ENCODE data around the gene CRYL1. TPM values are rescaled to one million over a fixed set of nuclear protein-coding genes. Genes with fewer than 3 reads are reported as not detected.

CRYL1 gene
- polyA plus RNA-seq, 3 donors = 35.0 to 70.2 (median 51.4) TPM

- Histone ChIP-seq H3K4me1 (ENCODE audit: control insufficient read depth in 1 of 2, insufficient read depth in 2 of 2, low read length in 2 of 2) (no peaks in the 10 kb centered on the region), H3K27me3 (ENCODE audit: control insufficient read depth in 2 of 2, insufficient read depth in 2 of 2, low read length in 2 of 2) (peaks cover 0 to 2% of the 10 kb centered on the region in 2 donors), H3K4me3 (replicated peaks in 1 of 3; ENCODE audit: low read depth in 2 of 3, low read length in 3 of 3) (no peak overlapping the region), H3K27ac (ENCODE audit: low read depth in 1 of 2, low read length in 2 of 2) (no peak overlapping the region), H2AFZ (ENCODE audit: insufficient read depth, low read depth, low read length, poor library complexity, severe bottlenecking) (no peak overlapping the region), H3K79me2 (ENCODE audit: insufficient read depth, low read length) (no peaks in the 10 kb centered on the region), H3K9me3 (replicated peaks in 1 of 2; ENCODE audit: control insufficient read depth in 1 of 2, insufficient read depth in 1 of 2, low read length in 2 of 2) (no peaks in the 10 kb centered on the region), H4K20me1 (ENCODE audit: insufficient read depth, low read length) (no peaks in the 10 kb centered on the region), H3K36me3 (replicated peaks in 1 of 2; ENCODE audit: control insufficient read depth in 1 of 2, insufficient read depth in 2 of 2, low read length in 2 of 2) (no peaks in the 10 kb centered on the region), H3K9ac (ENCODE audit: insufficient read depth, low read length, poor library complexity, severe bottlenecking) (no peak overlapping the region), H3K4me2 (replicated peaks; ENCODE audit: extremely low read depth, low read length, poor library complexity, severe bottlenecking) (no peak overlapping the region)
- H3K9me3 Mint-ChIP-seq = no peaks in the 10 kb centered on the region
- 95% methylated on average over 6 of the region's 6 CpGs for WGBS (ENCODE audit: insufficient coverage)
- peaks cover 3 to 6% (median 4%) of the 10 kb centered on the region in 3 donors for H3K27me3 Mint-ChIP-seq (ENCODE audit: low read depth in 3 of 3)
- DNase-seq = no peak
- no peaks in the 10 kb centered on the region for H3K36me3 Mint-ChIP-seq
- H3K4me3 Mint-ChIP-seq = no peak overlapping the region
- H3K4me1 Mint-ChIP-seq = peaks cover 2% of the 10 kb centered on the region
- no peak for TF ChIP-seq CTCF (IDR thresholded peaks at IDR 0.05)
- no peak overlapping the region for H3K27ac Mint-ChIP-seq
- intact Hi-C loops (cut with micrococcal nuclease) = no loop called here
Observed at GRCh38 chr13:20377720-20378119, 147.9 kb downstream of the CRYL1 start.

DNA sequence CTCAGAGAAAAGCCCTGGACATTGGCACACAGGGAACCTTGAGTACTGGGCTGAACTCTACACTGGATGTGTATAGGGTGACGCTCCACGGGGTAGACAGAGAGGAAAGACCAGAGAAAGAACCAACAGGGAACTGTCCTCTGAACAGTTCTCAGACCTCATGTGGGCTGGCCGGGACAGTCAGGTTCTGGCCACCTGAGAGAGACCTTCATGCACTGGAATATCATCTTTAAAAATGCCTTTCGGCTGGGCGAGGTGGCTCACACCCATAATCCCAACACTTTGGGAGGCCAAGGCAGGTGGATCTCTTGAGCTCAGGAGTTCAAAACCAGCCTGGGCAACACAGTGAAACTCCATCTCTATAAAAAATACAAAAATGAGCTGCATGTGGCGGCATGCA, 149.8 kb downstream of the CRYL1 start:
- Histone ChIP-seq H3K27me3 (ENCODE audit: control insufficient read depth in 2 of 2, insufficient read depth in 2 of 2, low read length in 2 of 2) (peaks cover 5 to 7% of the 10 kb centered on the region in 2 donors), H3K9ac (ENCODE audit: insufficient read depth, low read length, poor library complexity, severe bottlenecking) (no peak overlapping the region), H3K9me3 (replicated peaks in 1 of 2; ENCODE audit: control insufficient read depth in 1 of 2, insufficient read depth in 1 of 2, low read length in 2 of 2) (no peaks in the 10 kb centered on the region), H3K4me3 (replicated peaks in 1 of 3; ENCODE audit: low read depth in 2 of 3, low read length in 3 of 3) (no peak overlapping the region), H2AFZ (ENCODE audit: insufficient read depth, low read depth, low read length, poor library complexity, severe bottlenecking) (no peak overlapping the region), H4K20me1 (ENCODE audit: insufficient read depth, low read length) (no peaks in the 10 kb centered on the region), H3K36me3 (replicated peaks in 1 of 2; ENCODE audit: control insufficient read depth in 1 of 2, insufficient read depth in 2 of 2, low read length in 2 of 2) (no peaks in the 10 kb centered on the region), H3K4me2 (replicated peaks; ENCODE audit: extremely low read depth, low read length, poor library complexity, severe bottlenecking) (no peak overlapping the region), H3K27ac (ENCODE audit: low read depth in 1 of 2, low read length in 2 of 2) (no peak overlapping the region), H3K79me2 (ENCODE audit: insufficient read depth, low read length) (no peaks in the 10 kb centered on the region), H3K4me1 (ENCODE audit: control insufficient read depth in 1 of 2, insufficient read depth in 2 of 2, low read length in 2 of 2) (no peaks in the 10 kb centered on the region)
- H3K4me3 Mint-ChIP-seq = no peak overlapping the region
- DNase-seq = no peak
- peaks cover 4 to 12% (median 4%) of the 10 kb centered on the region in 3 donors for H3K27me3 Mint-ChIP-seq (ENCODE audit: low read depth in 3 of 3)
- intact Hi-C loops (cut with micrococcal nuclease) = no loop called here
- H3K27ac Mint-ChIP-seq = no peak overlapping the region
- WGBS (ENCODE audit: insufficient coverage) = 92% methylated on average over 4 of the region's 6 CpGs
- no peak for TF ChIP-seq CTCF (IDR thresholded peaks at IDR 0.05)
- no peaks in the 10 kb centered on the region for H3K9me3 Mint-ChIP-seq
- no peaks in the 10 kb centered on the region for H3K36me3 Mint-ChIP-seq
- H3K4me1 Mint-ChIP-seq = peaks cover 2% of the 10 kb centered on the region
